ENCODE measurements around the gene UBB. TPM values are rescaled to one million over a fixed set of nuclear protein-coding genes. Genes with fewer than 3 reads are reported as not detected.
"Not testable (repeated sequence)": the region's sequence is repeated elsewhere in the genome, so short reads cannot be mapped to it uniquely, and the experiment has no call there.

The UBB gene
- total RNA-seq, 3 donors from 2014 or later (not counting 1 experiment from before 2014, with no cell fraction given) = 1,492 to 1,665 (median 1,530) TPM

- WGBS (ENCODE audit: insufficient coverage) = 92% methylated on average over 5 of the region's 5 CpGs
- intact Hi-C loops (cut with micrococcal nuclease) = loop anchor here (5.0 kb wide), 1 partner anchor 153 kb away; no protein-coding TSS in a partner anchor
- Mint-ChIP-seq H3K4me1 (peaks cover 45% of the 10 kb centered on the region in 2 donors), H3K9me3 (no peaks in the 10 kb centered on the region), H3K36me3 (peaks cover 13% of the 10 kb centered on the region), H3K4me3 (peak overlapping the region; percentile 60), H3K27ac (peak overlapping the region; percentile 99 to 100), H3K27me3 (ENCODE audit: low read depth in 2 of 2) (no peaks in the 10 kb centered on the region)
- Histone ChIP-seq H3K9me3 (ENCODE audit: control insufficient read depth, insufficient read depth, low read length) (no peaks in the 10 kb centered on the region), H3K27ac (ENCODE audit: low read length) (no peak overlapping the region), H3K4me3 (ENCODE audit: low read length) (no peak overlapping the region), H3K36me3 (ENCODE audit: control insufficient read depth, insufficient read depth, low read length) (peaks cover 15% of the 10 kb centered on the region), H3K4me1 (ENCODE audit: control insufficient read depth, insufficient read depth, low read length) (peaks cover 39% of the 10 kb centered on the region), H3K27me3 (ENCODE audit: control insufficient read depth, insufficient read depth, low read length) (no peaks in the 10 kb centered on the region)
- DNase-seq = no peak
- no peak for ATAC-seq
- TF ChIP-seq, protein P1, sequence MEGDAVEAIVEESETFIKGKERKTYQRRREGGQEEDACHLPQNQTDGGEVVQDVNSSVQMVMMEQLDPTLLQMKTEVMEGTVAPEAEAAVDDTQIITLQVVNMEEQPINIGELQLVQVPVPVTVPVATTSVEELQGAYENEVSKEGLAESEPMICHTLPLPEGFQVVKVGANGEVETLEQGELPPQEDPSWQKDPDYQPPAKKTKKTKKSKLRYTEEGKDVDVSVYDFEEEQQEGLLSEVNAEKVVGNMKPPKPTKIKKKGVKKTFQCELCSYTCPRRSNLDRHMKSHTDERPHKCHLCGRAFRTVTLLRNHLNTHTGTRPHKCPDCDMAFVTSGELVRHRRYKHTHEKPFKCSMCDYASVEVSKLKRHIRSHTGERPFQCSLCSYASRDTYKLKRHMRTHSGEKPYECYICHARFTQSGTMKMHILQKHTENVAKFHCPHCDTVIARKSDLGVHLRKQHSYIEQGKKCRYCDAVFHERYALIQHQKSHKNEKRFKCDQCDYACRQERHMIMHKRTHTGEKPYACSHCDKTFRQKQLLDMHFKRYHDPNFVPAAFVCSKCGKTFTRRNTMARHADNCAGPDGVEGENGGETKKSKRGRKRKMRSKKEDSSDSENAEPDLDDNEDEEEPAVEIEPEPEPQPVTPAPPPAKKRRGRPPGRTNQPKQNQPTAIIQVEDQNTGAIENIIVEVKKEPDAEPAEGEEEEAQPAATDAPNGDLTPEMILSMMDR (IDR thresholded peaks at IDR 0.05) = no peak
Measured at GRCh38 chr17:16383772-16384287, 2.9 kb downstream of the UBB start.

DNA sequence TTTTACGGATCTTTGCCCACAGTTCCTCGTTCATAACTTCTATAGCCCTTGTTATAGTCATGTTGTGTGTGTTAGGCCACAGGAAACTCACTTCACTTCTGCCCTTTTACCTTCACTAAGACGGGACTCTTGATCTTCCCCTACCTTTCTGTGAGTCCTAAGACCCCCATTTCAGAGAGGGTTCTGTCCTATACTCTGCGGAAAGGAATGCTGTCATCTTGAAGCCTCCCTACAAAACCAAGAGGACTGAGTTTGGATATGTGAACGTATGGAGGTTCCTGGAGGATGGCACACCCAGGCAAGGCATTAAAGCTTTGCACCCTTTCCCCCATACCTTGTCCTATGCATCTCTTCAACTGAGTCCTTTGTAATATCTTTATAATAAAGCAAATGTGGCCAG is 3.7 kb downstream of the UBB start:
- DNase-seq (no peak), ATAC-seq (no peak)
- Mint-ChIP-seq H3K4me3 (peak overlapping the region; percentile 60), H3K9me3 (no peaks in the 10 kb centered on the region), H3K27ac (peak overlapping the region; percentile 99 to 100), H3K27me3 (ENCODE audit: low read depth in 2 of 2) (no peaks in the 10 kb centered on the region), H3K36me3 (peaks cover 13% of the 10 kb centered on the region), H3K4me1 (peaks cover 45% of the 10 kb centered on the region in 2 donors)
- intact Hi-C loops (cut with micrococcal nuclease) = loop anchor here (5.0 kb wide), 1 partner anchor 153 kb away; no protein-coding TSS in a partner anchor
- peaks cover 15% of the 10 kb centered on the region for H3K36me3 ChIP-seq (ENCODE audit: control insufficient read depth, insufficient read depth, low read length)
- 59% methylated on average over 3 of the region's 5 CpGs for WGBS (ENCODE audit: insufficient coverage)
- no peaks in the 10 kb centered on the region for H3K27me3 ChIP-seq (ENCODE audit: control insufficient read depth, insufficient read depth, low read length)
- H3K9me3 ChIP-seq (ENCODE audit: control insufficient read depth, insufficient read depth, low read length) = no peaks in the 10 kb centered on the region
- H3K4me1 ChIP-seq (ENCODE audit: control insufficient read depth, insufficient read depth, low read length) = peaks cover 39% of the 10 kb centered on the region
- TF ChIP-seq, protein P1 (IDR thresholded peaks at IDR 0.05) = no peak
- H3K4me3 ChIP-seq (ENCODE audit: low read length) = no peak overlapping the region
- no peak overlapping the region for H3K27ac ChIP-seq (ENCODE audit: low read length)

DNA sequence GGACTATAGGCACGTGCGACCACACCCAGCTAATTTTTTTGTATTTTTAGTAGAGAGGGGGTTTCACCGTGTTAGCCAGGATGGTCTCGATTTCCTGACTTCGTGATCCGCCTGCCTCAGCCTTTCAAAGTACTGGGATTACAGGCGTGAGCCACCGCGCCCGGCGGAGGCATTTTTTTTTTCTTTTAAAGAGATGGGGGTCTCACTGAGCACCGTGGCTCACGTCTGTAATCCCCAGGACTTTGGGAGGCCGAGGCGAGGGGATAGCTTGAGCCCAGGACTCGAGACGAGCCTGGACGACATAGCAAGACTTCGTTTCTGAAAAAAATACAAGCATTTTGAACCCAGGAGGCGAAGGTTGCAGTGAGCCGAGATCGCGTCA is 5.2 kb downstream of the UBB start:
- Mint-ChIP-seq H3K27ac (peak overlapping the region; percentile 78 to 83), H3K4me3 (peak overlapping the region; percentile 93), H3K36me3 (peaks cover 13% of the 10 kb centered on the region), H3K4me1 (peaks cover 38% of the 10 kb centered on the region in 2 donors)
- DNase-seq; H3K27me3 Mint-ChIP-seq (ENCODE audit: low read depth in 2 of 2); H3K27ac ChIP-seq (ENCODE audit: low read length); H3K27me3 ChIP-seq (ENCODE audit: control insufficient read depth, insufficient read depth, low read length); H3K9me3 ChIP-seq (ENCODE audit: control insufficient read depth, insufficient read depth, low read length); ATAC-seq; H3K9me3 Mint-ChIP-seq: not testable (repeated sequence)
- Histone ChIP-seq H3K4me3 (ENCODE audit: low read length) (peak overlapping the region; percentile 44), H3K4me1 (ENCODE audit: control insufficient read depth, insufficient read depth, low read length) (peaks cover 33% of the 10 kb centered on the region), H3K36me3 (ENCODE audit: control insufficient read depth, insufficient read depth, low read length) (peaks cover 15% of the 10 kb centered on the region)
- intact Hi-C loops (cut with micrococcal nuclease) = loop anchor here (1.0 to 2.0 kb wide), 2 partner anchors 29 to 135 kb away; partner anchors contain the start of gene TRPV2
- WGBS (ENCODE audit: insufficient coverage) = 50% methylated on average over 23 of the region's 23 CpGs

GRCh38 chr17:16391451-16391850 is 10.6 kb downstream of the UBB start:
- H3K36me3 ChIP-seq (ENCODE audit: control insufficient read depth, insufficient read depth, low read length) = no peaks in the 10 kb centered on the region
- H3K4me3 Mint-ChIP-seq = no peak overlapping the region
- no peaks in the 10 kb centered on the region for H3K27me3 Mint-ChIP-seq (ENCODE audit: low read depth in 2 of 2)
- DNase-seq (no peak), ATAC-seq (no peak)
- H3K27me3 ChIP-seq (ENCODE audit: control insufficient read depth, insufficient read depth, low read length) = no peaks in the 10 kb centered on the region
- H3K9me3 Mint-ChIP-seq = no peaks in the 10 kb centered on the region
- H3K9me3 ChIP-seq (ENCODE audit: control insufficient read depth, insufficient read depth, low read length) = no peaks in the 10 kb centered on the region
- H3K36me3 Mint-ChIP-seq = no peaks in the 10 kb centered on the region
- WGBS (ENCODE audit: insufficient coverage) = 96% methylated on average over 13 of the region's 13 CpGs
- H3K27ac ChIP-seq (ENCODE audit: low read length) = no peak overlapping the region
- no peak overlapping the region for H3K27ac Mint-ChIP-seq
- TF ChIP-seq, protein P1 (IDR thresholded peaks at IDR 0.05) = no peak
- intact Hi-C loops (cut with micrococcal nuclease) = no loop called here
- H3K4me3 ChIP-seq (ENCODE audit: low read length) = no peak overlapping the region
- peaks cover 0 to 5% of the 10 kb centered on the region in 2 donors for H3K4me1 Mint-ChIP-seq
- peaks cover 12% of the 10 kb centered on the region for H3K4me1 ChIP-seq (ENCODE audit: control insufficient read depth, insufficient read depth, low read length)

DNA sequence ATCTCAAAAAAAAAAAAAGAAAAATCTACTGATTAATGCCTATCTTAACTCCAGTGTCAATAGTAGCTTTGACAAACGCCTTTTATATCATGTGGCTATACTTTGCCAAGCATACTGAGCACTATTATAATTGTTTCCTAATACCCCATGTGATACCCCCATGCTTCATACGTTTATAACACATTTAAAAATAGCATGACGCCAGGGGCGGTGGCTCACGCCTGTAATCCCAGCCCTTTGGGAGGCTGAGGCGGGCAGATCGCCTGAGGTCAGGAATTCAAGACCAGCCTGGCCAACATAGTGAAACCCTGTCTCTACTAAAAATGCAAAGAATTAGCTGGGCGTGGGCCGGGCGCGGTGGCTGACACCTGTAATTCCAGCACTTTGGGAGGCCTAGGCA is 11.6 kb downstream of the UBB start:
- H3K27me3 ChIP-seq (ENCODE audit: control insufficient read depth, insufficient read depth, low read length); H3K27me3 Mint-ChIP-seq (ENCODE audit: low read depth in 2 of 2); H3K4me3 ChIP-seq (ENCODE audit: low read length); intact Hi-C loops (cut with micrococcal nuclease); H3K9me3 Mint-ChIP-seq; ATAC-seq; H3K4me1 Mint-ChIP-seq; DNase-seq; H3K27ac ChIP-seq (ENCODE audit: low read length); H3K36me3 Mint-ChIP-seq; H3K4me3 Mint-ChIP-seq; H3K36me3 ChIP-seq (ENCODE audit: control insufficient read depth, insufficient read depth, low read length); H3K9me3 ChIP-seq (ENCODE audit: control insufficient read depth, insufficient read depth, low read length); H3K27ac Mint-ChIP-seq; H3K4me1 ChIP-seq (ENCODE audit: control insufficient read depth, insufficient read depth, low read length): not testable (repeated sequence)
- 86% methylated on average over 11 of the region's 11 CpGs for WGBS (ENCODE audit: insufficient coverage)

DNA sequence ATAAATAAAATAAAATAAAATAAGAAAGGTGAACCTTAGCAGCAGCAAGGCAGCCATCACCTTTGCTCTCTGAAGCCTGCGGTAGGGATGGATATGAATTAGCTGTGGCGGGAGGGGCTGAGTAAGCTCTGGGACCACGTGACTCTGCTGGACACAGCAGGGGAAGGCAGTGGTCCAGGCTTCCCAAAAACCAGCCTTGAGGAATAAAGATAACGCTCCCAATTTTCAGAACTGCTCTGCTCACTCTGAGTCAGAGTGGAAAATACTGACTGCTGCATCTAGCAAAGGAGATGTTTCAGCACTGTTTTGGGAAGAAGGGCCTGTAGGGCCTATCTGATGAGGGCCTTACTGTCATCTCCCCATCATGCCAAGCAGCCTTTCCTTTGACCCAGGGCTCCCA is 15.0 kb downstream of the UBB start:
- ATAC-seq, H3K4me3 Mint-ChIP-seq, H3K27ac Mint-ChIP-seq: not testable (repeated sequence)

More for the DNA sequence above, 15.0 kb downstream of the UBB start:
- H3K4me3 ChIP-seq (ENCODE audit: low read length); H3K9me3 Mint-ChIP-seq; H3K4me1 Mint-ChIP-seq; H3K27ac ChIP-seq (ENCODE audit: low read length); H3K27me3 Mint-ChIP-seq (ENCODE audit: low read depth in 2 of 2); H3K36me3 ChIP-seq (ENCODE audit: control insufficient read depth, insufficient read depth, low read length); intact Hi-C loops (cut with micrococcal nuclease); H3K4me1 ChIP-seq (ENCODE audit: control insufficient read depth, insufficient read depth, low read length); H3K36me3 Mint-ChIP-seq; DNase-seq; H3K27me3 ChIP-seq (ENCODE audit: control insufficient read depth, insufficient read depth, low read length); H3K9me3 ChIP-seq (ENCODE audit: control insufficient read depth, insufficient read depth, low read length): not testable (repeated sequence)
- 89% methylated on average over 4 of the region's 4 CpGs for WGBS (ENCODE audit: insufficient coverage)
